ENCODE data around the gene DCDC2. TPM values are rescaled to one million over a fixed set of nuclear protein-coding genes. Genes with fewer than 3 reads are reported as not detected.
"Not testable (repeated sequence)": the region's sequence is repeated elsewhere in the genome, so short reads cannot be mapped to it uniquely, and the experiment has no call there.

Gene DCDC2
- total RNA-seq, 1 donor from 2014 or later: 5.5 TPM

DNA sequence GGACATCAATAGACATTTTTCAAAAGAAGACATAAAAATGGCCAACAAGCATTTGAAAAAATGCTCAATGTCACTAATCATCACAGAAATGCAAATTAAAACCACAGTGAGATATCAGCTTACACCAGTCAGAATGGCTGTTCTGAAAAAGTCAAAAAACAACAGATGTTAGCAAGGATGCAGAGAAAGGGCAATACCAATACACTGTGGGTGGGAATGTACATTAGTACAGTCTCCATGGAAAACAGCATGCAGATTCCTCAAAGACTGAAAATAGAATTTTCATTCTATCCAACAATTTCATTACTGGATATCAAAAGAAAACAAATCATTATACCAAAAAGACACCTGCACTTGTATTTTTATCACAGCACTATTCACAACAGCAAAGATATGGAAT lies 85.3 kb downstream of the DCDC2 start:
- TF ChIP-seq, protein P1, sequence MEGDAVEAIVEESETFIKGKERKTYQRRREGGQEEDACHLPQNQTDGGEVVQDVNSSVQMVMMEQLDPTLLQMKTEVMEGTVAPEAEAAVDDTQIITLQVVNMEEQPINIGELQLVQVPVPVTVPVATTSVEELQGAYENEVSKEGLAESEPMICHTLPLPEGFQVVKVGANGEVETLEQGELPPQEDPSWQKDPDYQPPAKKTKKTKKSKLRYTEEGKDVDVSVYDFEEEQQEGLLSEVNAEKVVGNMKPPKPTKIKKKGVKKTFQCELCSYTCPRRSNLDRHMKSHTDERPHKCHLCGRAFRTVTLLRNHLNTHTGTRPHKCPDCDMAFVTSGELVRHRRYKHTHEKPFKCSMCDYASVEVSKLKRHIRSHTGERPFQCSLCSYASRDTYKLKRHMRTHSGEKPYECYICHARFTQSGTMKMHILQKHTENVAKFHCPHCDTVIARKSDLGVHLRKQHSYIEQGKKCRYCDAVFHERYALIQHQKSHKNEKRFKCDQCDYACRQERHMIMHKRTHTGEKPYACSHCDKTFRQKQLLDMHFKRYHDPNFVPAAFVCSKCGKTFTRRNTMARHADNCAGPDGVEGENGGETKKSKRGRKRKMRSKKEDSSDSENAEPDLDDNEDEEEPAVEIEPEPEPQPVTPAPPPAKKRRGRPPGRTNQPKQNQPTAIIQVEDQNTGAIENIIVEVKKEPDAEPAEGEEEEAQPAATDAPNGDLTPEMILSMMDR (conservative IDR thresholded peaks at IDR 0.05): no peak
- Mint-ChIP-seq H3K4me3 (no peak overlapping the region), H3K27me3 (no peaks in the 10 kb centered on the region), H3K4me1 (ENCODE audit: unreplicated experiment) (peaks cover 55% of the 10 kb centered on the region), H3K9me3 (no peaks in the 10 kb centered on the region), H3K36me3 (no peaks in the 10 kb centered on the region), H3K27ac (peak overlapping the region; percentile 85)
- DNase-seq (ENCODE audit: extremely low spot score, unreplicated experiment): no peak

DNA sequence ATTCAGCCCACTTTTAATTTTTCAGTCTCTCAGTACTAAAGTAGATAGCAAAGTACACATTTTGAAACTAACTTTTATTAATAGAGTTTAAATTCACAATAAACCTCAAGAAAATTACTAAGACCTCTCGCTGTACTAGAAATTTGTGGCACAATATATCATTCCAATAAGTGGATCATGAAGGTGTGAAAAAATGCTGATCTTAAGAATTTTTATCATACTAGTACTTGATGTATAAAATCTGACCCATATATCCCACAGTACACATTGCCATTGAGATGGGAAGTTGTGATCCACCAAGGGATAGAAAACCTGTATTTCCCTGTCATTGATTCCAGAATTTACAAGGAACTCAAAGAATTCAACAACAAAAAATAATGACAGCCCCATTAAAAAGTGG lies 85.7 kb downstream of the DCDC2 start:
- Mint-ChIP-seq H3K4me3 (no peak overlapping the region), H3K9me3 (no peaks in the 10 kb centered on the region), H3K4me1 (ENCODE audit: unreplicated experiment) (peaks cover 55% of the 10 kb centered on the region), H3K36me3 (no peaks in the 10 kb centered on the region), H3K27me3 (no peaks in the 10 kb centered on the region), H3K27ac (peak overlapping the region; percentile 25)
- no peak for DNase-seq (ENCODE audit: extremely low spot score, unreplicated experiment)
- TF ChIP-seq, protein P1 (conservative IDR thresholded peaks at IDR 0.05): no peak

DNA sequence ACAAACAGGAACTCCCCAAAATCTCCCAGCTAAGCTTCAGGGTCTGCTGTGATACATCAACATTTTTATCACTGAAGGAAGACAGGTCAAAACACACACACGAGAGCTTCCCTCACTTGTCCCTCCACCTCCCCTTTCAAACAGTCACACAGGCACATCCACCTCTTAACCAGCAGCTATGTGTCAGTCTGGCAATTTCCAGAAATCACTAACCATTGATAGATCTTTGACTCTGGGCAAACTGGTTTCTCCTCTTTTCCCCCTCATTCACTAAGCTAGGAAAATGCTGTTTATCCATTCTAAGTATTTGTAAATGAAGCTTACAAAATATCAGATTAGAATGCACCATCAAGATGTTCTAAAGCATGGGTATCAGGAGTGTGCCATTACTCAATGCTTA lies 87.8 kb downstream of the DCDC2 start:
- H3K9me3 Mint-ChIP-seq: no peaks in the 10 kb centered on the region
- H3K4me1 Mint-ChIP-seq (ENCODE audit: unreplicated experiment): peaks cover 44% of the 10 kb centered on the region
- H3K4me3 Mint-ChIP-seq: peak overlapping the region; percentile 37
- H3K27ac Mint-ChIP-seq: peak overlapping the region; percentile 93
- TF ChIP-seq, protein P1 (conservative IDR thresholded peaks at IDR 0.05): no peak
- H3K27me3 Mint-ChIP-seq: no peaks in the 10 kb centered on the region
- no peaks in the 10 kb centered on the region for H3K36me3 Mint-ChIP-seq
- DNase-seq (ENCODE audit: extremely low spot score, unreplicated experiment): no peak

DNA sequence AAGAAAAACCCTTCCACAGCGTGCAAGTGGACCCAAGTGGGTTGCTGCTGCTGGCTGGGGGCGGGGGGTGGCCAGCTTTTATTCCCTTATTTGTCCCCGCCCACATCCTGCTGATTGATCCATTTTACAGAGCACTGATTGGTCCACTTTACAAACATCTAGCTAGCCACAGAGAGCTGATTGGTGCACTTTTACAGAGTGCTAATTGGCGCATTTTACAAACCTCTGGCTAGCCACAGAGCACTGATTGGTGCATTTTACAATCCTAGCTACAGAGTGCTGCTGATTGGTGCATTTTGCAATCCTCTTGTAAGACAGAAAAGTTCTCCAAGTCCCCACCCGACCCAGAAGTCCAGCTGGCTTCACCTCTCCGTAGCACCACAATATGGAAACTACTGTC lies 99.6 kb downstream of the DCDC2 start:
- H3K9me3 Mint-ChIP-seq; H3K4me1 Mint-ChIP-seq (ENCODE audit: unreplicated experiment); H3K4me3 Mint-ChIP-seq; H3K36me3 Mint-ChIP-seq; H3K27me3 Mint-ChIP-seq; DNase-seq (ENCODE audit: extremely low spot score, unreplicated experiment); H3K27ac Mint-ChIP-seq: not testable (repeated sequence)

DNA sequence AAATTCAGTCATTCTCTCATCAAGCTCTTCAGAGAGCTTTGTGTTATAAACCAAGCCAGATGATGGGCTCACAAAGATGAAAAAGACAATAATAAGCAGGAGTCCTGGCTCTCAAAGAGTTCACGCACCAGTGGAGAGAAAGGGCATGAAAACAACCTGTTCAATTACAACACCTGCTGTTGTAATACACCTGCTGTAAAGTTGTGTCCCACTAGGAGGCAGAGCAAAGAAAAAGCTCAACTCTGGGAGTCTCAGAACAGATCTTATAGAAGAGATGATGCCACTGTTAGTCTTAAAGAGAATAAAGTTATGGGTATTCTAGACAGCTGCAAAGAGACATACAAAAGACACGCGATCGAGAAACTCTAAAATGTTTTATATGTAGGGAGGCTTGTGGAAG lies 100.6 kb downstream of the DCDC2 start:
- Mint-ChIP-seq H3K27me3 (no peaks in the 10 kb centered on the region), H3K4me1 (ENCODE audit: unreplicated experiment) (peaks cover 4% of the 10 kb centered on the region), H3K27ac (no peak overlapping the region), H3K9me3 (no peaks in the 10 kb centered on the region), H3K4me3 (no peak overlapping the region), H3K36me3 (no peaks in the 10 kb centered on the region)
- DNase-seq (ENCODE audit: extremely low spot score, unreplicated experiment): no peak
- TF ChIP-seq, protein P1 (conservative IDR thresholded peaks at IDR 0.05): peak; percentile 38

DNA sequence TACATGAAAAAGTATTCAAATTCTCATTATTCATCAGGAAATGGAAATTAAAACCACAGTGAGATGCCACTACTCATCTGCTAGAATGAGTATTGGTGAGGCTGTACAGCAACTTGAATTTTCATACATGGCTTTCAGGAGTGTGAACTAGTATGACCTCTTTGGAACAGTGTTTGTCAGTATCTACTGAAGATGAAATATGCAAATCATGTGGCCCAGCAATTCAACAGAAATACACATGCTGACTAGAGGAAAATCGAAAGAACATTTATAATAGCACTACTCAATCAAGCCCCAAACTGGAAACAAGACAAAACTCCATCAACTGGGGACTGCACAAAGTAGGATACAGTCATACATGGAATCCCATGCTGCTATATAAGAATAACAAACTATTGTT lies 102.2 kb downstream of the DCDC2 start:
- H3K4me3 Mint-ChIP-seq: no peak overlapping the region
- peaks cover 4% of the 10 kb centered on the region for H3K4me1 Mint-ChIP-seq (ENCODE audit: unreplicated experiment)
- no peaks in the 10 kb centered on the region for H3K9me3 Mint-ChIP-seq
- no peak for DNase-seq (ENCODE audit: extremely low spot score, unreplicated experiment)
- H3K27ac Mint-ChIP-seq: no peak overlapping the region
- no peaks in the 10 kb centered on the region for H3K36me3 Mint-ChIP-seq
- H3K27me3 Mint-ChIP-seq: no peaks in the 10 kb centered on the region
- TF ChIP-seq, protein P1 (conservative IDR thresholded peaks at IDR 0.05): no peak
